HUES6 (cell line): ENCODE results near the gene GNG7.
"Not testable (repeated sequence)": the region's sequence is repeated elsewhere in the genome, so short reads cannot be mapped to it uniquely, and the experiment has no call there.

Source experiments
- H3K27ac ChIP-seq: 2 replicates; pipeline ENCODE4 v1.7.0; 2013; ENCODE audit warnings: low read depth, mild to moderate bottlenecking, low read length, inconsistent platforms
- H3K27me3 ChIP-seq: 2 replicates; pipeline ENCODE4 v1.6.1; 2013; ENCODE audit warnings: low read length; ENCODE audit not compliant: control insufficient read depth, insufficient read depth
- H3K36me3 ChIP-seq: 2 replicates; pipeline ENCODE4 v1.6.1; 2013; ENCODE audit warnings: low read length; ENCODE audit not compliant: control insufficient read depth, insufficient read depth
- H3K4me1 ChIP-seq: 2 replicates; pipeline ENCODE4 v1.6.1; 2013; ENCODE audit warnings: low read length; ENCODE audit not compliant: control insufficient read depth, insufficient read depth
- H3K4me3 ChIP-seq: 2 replicates; pipeline ENCODE4 v1.5.1; 2013; ENCODE audit warnings: low read depth, low read length
- H3K9ac ChIP-seq: one replicate; pipeline ENCODE4 v1.6.1; 2013; ENCODE audit warnings: mild to moderate bottlenecking, low read length
- H3K9me3 ChIP-seq: 2 replicates; pipeline ENCODE4 v1.6.1; 2013; ENCODE audit warnings: low read depth, low read length; ENCODE audit not compliant: control insufficient read depth, insufficient read depth

GNG7 gene

GRCh38 chr19:2544576-2545415 is 157.7 kb downstream of the GNG7 start:
- H3K4me1 ChIP-seq, result peaks cover 33% of the 10 kb centered on the region
- no peaks in the 10 kb centered on the region for H3K36me3 ChIP-seq
- no peak overlapping the region for H3K4me3 ChIP-seq
- H3K9me3 ChIP-seq, result peaks cover 5% of the 10 kb centered on the region; the same call in 1 of the 2 replicates
- H3K27ac ChIP-seq, result no peak overlapping the region
- H3K9ac ChIP-seq, result peak overlapping the region; percentile 18
- H3K27me3 ChIP-seq, result no peaks in the 10 kb centered on the region

GRCh38 chr19:2543463-2544442 is 158.7 kb downstream of the GNG7 start:
- Histone ChIP-seq H3K4me3 (no peak overlapping the region; the same call in 1 of the 2 replicates), H3K27me3 (no peaks in the 10 kb centered on the region), H3K9me3 (no peaks in the 10 kb centered on the region), H3K9ac (peak overlapping the region; percentile 75), H3K27ac (peak overlapping the region; percentile 81), H3K36me3 (no peaks in the 10 kb centered on the region), H3K4me1 (peaks cover 33% of the 10 kb centered on the region)

GRCh38 chr19:2543072-2543462 is 159.4 kb downstream of the GNG7 start:
- peak overlapping the region; percentile 75 for H3K9ac ChIP-seq
- H3K27ac ChIP-seq, result peak overlapping the region; percentile 81

GRCh38 chr19:2542341-2543069 is 160.0 kb downstream of the GNG7 start:
- Histone ChIP-seq H3K4me3 (no peak overlapping the region), H3K9me3 (no peaks in the 10 kb centered on the region), H3K4me1 (peaks cover 33% of the 10 kb centered on the region), H3K27ac (no peak overlapping the region; the same call in 1 of the 2 replicates), H3K27me3 (no peaks in the 10 kb centered on the region), H3K36me3 (no peaks in the 10 kb centered on the region), H3K9ac (peak overlapping the region; percentile 41)

More at GRCh38 chr19:2543072-2543462, 159.4 kb downstream of the GNG7 start:
- H3K9me3 ChIP-seq, H3K27me3 ChIP-seq, H3K4me3 ChIP-seq, H3K36me3 ChIP-seq: not testable (repeated sequence)
- peaks cover 33% of the 10 kb centered on the region for H3K4me1 ChIP-seq

GRCh38 chr19:2540646-2541454 is 161.6 kb downstream of the GNG7 start:
- Histone ChIP-seq H3K9me3 (no peaks in the 10 kb centered on the region), H3K9ac (peak overlapping the region; percentile 72), H3K4me3 (peak overlapping the region; percentile 17; the same call in 1 of the 2 replicates), H3K36me3 (no peaks in the 10 kb centered on the region), H3K27me3 (no peaks in the 10 kb centered on the region), H3K27ac (peak overlapping the region; percentile 98), H3K4me1 (peaks cover 27% of the 10 kb centered on the region)

GRCh38 chr19:2540251-2540645 is 162.2 kb downstream of the GNG7 start:
- H3K9ac ChIP-seq, result peak overlapping the region; percentile 49
- no peaks in the 10 kb centered on the region for H3K27me3 ChIP-seq
- H3K9me3 ChIP-seq, result no peaks in the 10 kb centered on the region
- H3K4me3 ChIP-seq, result peak overlapping the region; percentile 17; the same call in 1 of the 2 replicates
- H3K27ac ChIP-seq, result peak overlapping the region; percentile 98
- no peaks in the 10 kb centered on the region for H3K36me3 ChIP-seq
- H3K4me1 ChIP-seq, result peaks cover 27% of the 10 kb centered on the region

GRCh38 chr19:2538096-2538757 is 164.3 kb downstream of the GNG7 start:
- no peak overlapping the region for H3K27ac ChIP-seq
- no peaks in the 10 kb centered on the region for H3K36me3 ChIP-seq
- H3K4me3 ChIP-seq, result no peak overlapping the region
- no peak overlapping the region for H3K9ac ChIP-seq
- H3K27me3 ChIP-seq, result no peaks in the 10 kb centered on the region
- peaks cover 23% of the 10 kb centered on the region for H3K4me1 ChIP-seq
- H3K9me3 ChIP-seq, result peaks cover 9% of the 10 kb centered on the region; the same call in 1 of the 2 replicates

- not testable (repeated sequence) for H3K36me3 ChIP-seq, H3K27me3 ChIP-seq, H3K9ac ChIP-seq, H3K27ac ChIP-seq, H3K4me3 ChIP-seq, H3K9me3 ChIP-seq
- peaks cover 19% of the 10 kb centered on the region for H3K4me1 ChIP-seq
Observed at GRCh38 chr19:2537584-2537983, 164.9 kb downstream of the GNG7 start.

- peaks cover 14% of the 10 kb centered on the region for H3K4me1 ChIP-seq
- H3K4me3 ChIP-seq, result no peak overlapping the region
- H3K36me3 ChIP-seq, result no peaks in the 10 kb centered on the region
- no peak overlapping the region for H3K9ac ChIP-seq
- no peak overlapping the region for H3K27ac ChIP-seq
- peaks cover 9% of the 10 kb centered on the region; the same call in 1 of the 2 replicates for H3K9me3 ChIP-seq
- no peaks in the 10 kb centered on the region for H3K27me3 ChIP-seq
Observed at GRCh38 chr19:2536461-2536860, 166.0 kb downstream of the GNG7 start.
